ENCODE measurements around the gene GNG8.

DNA sequence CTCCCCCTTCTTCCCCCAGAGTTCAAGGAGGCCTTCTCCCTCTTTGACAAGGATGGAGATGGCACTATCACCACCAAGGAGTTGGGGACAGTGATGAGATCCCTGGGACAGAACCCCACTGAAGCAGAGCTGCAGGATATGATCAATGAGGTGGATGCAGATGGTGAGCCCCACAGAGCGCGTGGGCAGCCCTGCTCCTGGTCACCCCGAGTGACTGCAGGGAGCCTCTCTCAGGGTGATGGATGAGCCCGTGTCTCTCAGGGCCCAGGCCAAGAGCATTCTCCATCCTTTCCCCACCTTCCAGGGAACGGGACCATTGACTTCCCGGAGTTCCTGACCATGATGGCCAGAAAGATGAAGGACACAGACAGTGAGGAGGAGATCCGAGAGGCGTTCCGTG is 27.8 kb downstream of the GNG8 start:
- TF ChIP-seq CTCF (IDR thresholded peaks at IDR 0.05 in 2 of 3, conservative IDR thresholded peaks at IDR 0.05 in 1 of 3; ENCODE audit: insufficient read depth in 2 of 3, low read depth in 1 of 3, low read length in 3 of 3) = no peak
- TF ChIP-seq FOSL1 (tag; conservative IDR thresholded peaks at IDR 0.05) = no peak
- no peak for TF ChIP-seq TBP (optimal IDR thresholded peaks at IDR 0.05; ENCODE audit: low read depth, low read length)
- TF ChIP-seq HIVEP1 (CRISPR knock-in tag; IDR thresholded peaks at IDR 0.05) = no peak
- no peak for TF ChIP-seq ZNF24 (IDR thresholded peaks at IDR 0.05)
- no peak for TF ChIP-seq TFAP4 (CRISPR knock-in tag; IDR thresholded peaks at IDR 0.05; ENCODE audit: borderline replicate concordance)
- no peak for TF ChIP-seq CBX1 (IDR thresholded peaks at IDR 0.05; ENCODE audit: low read depth)
- TF ChIP-seq SMAD3 (CRISPR knock-in tag; conservative IDR thresholded peaks at IDR 0.05) = no peak
- no peak for TF ChIP-seq POLR2A (conservative IDR thresholded peaks at IDR 0.05)
- TF ChIP-seq CHD4 (IDR thresholded peaks at IDR 0.05; ENCODE audit: insufficient read depth, insufficient replicate concordance, low read depth, low read length, poor library complexity, severe bottlenecking) = no peak
- TF ChIP-seq, protein P1, sequence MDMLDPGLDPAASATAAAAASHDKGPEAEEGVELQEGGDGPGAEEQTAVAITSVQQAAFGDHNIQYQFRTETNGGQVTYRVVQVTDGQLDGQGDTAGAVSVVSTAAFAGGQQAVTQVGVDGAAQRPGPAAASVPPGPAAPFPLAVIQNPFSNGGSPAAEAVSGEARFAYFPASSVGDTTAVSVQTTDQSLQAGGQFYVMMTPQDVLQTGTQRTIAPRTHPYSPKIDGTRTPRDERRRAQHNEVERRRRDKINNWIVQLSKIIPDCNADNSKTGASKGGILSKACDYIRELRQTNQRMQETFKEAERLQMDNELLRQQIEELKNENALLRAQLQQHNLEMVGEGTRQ (CRISPR knock-in tag; IDR thresholded peaks at IDR 0.05) = no peak
- TF ChIP-seq NFIC (IDR thresholded peaks at IDR 0.05) = no peak

All from K562 (cell line).